HEK293 (cell line): ENCODE data around the gene NRIP2.

ENCODE experiments used
- YY1 ChIP-seq: fragments of 450-650 bp; formaldehyde crosslinking; IDR thresholded peaks from 2 replicates; pipeline ENCODE4 v1.5.1; 2018; ENCODE audit warnings: missing biosample characterization, missing genetic modification characterization
- ZNF121 ChIP-seq: fragments of 450-650 bp; formaldehyde crosslinking; IDR thresholded peaks from 2 replicates; pipeline ENCODE4 v1.5.1; 2016; ENCODE audit warnings: missing biosample characterization, missing genetic modification characterization
- ZNF292 ChIP-seq: fragments of 450-650 bp; formaldehyde crosslinking; IDR thresholded peaks from 2 replicates; pipeline ENCODE4 v1.5.1; 2016; ENCODE audit warnings: low read depth, missing biosample characterization, missing genetic modification characterization, borderline replicate concordance
- ZNF558 ChIP-seq: fragments of 450-650 bp; formaldehyde crosslinking; IDR thresholded peaks from 2 replicates; pipeline ENCODE4 v1.5.1; 2016; ENCODE audit warnings: missing biosample characterization, missing genetic modification characterization

GRCh38 chr12:2857021-2857431 is 22.2 kb upstream of the NRIP2 start, which contains the start of gene TEX52:
- TF ChIP-seq ZNF292 (tag by site-specific recombination) = no peak
- no peak for TF ChIP-seq YY1
- TF ChIP-seq ZNF121 (tag by site-specific recombination) = no peak
- no peak for TF ChIP-seq ZNF558
